PC-9 (cell line): ENCODE measurements around the gene SLC39A8. TPM values are rescaled to one million over a fixed set of nuclear protein-coding genes. Genes with fewer than 3 reads are reported as not detected.

ENCODE experiments used
- BruUV-seq: library from RNA; stranded (reverse); fragments of 400-500 nt; replicated peaks from 2 replicates; lab custom pipeline; 2021; lab: Mats Ljungman, UMichigan
- CTCF ChIA-PET: fragments of 300-600 bp; sonication (Branson Sonifier 250); formaldehyde crosslinking; loops from one replicate; lab custom pipeline; 2022; ENCODE audit warnings: antibody characterized with exemption; lab: Charles Lee
- POLR2A ChIA-PET: fragments of 300-600 bp; sonication (Branson Sonifier 250); formaldehyde crosslinking; loops from one replicate; lab custom pipeline; 2022; ENCODE audit warnings: antibody characterized with exemption; ENCODE audit not compliant: unreplicated experiment; lab: Charles Lee
- DNase-seq, 2 experiments: peaks; one replicate each; pipeline versions ENCODE4 v3.0.0 to v3.0.0-alpha.2; 2015 to 2022; ENCODE audit warnings: mixed read lengths in 1 of 2
- H2AFZ ChIP-seq: fragments of 200-600 bp; sonication (generic); 2 replicates; pipeline ENCODE4 v1.8.1; 2017; ENCODE audit warnings: antibody characterized with exemption
- H3F3A ChIP-seq: fragments of 200-600 bp; sonication (generic); 2 replicates; pipeline ENCODE4 v1.8.1; 2017; ENCODE audit warnings: antibody characterized with exemption, mild to moderate bottlenecking, low read depth; ENCODE audit not compliant: insufficient read depth
- H3K27ac ChIP-seq: fragments of 200-600 bp; sonication (generic); 2 replicates; pipeline ENCODE4 v1.6.1; 2016; ENCODE audit warnings: mixed run types
- H3K27me3 ChIP-seq: fragments of 200-600 bp; sonication (generic); 2 replicates; pipeline ENCODE4 v1.6.1; 2016; ENCODE audit warnings: low read depth, mixed run types; ENCODE audit not compliant: insufficient read depth
- H3K36me3 ChIP-seq: fragments of 200-600 bp; sonication (generic); 2 replicates; pipeline ENCODE4 v1.6.1; 2016; ENCODE audit warnings: low read depth, mixed run types
- H3K4me1 ChIP-seq: fragments of 200-600 bp; sonication (generic); replicated peaks from 2 replicates; pipeline ENCODE4 v1.6.1; 2016; ENCODE audit warnings: mixed run types; ENCODE audit not compliant: insufficient read depth
- H3K4me2 ChIP-seq: fragments of 200-600 bp; sonication (generic); 2 replicates; pipeline ENCODE4 v1.6.1; 2017; ENCODE audit warnings: mixed run types
- H3K4me3 ChIP-seq: fragments of 200-600 bp; sonication (generic); 2 replicates; pipeline ENCODE4 v1.6.1; 2016; ENCODE audit warnings: mixed run types
- H3K79me2 ChIP-seq: fragments of 200-600 bp; sonication (generic); 2 replicates; pipeline ENCODE4 v1.6.1; 2017; ENCODE audit warnings: low read depth, mixed run types
- H3K9me2 ChIP-seq: fragments of 200-600 bp; sonication (generic); 2 replicates; pipeline ENCODE4 v1.8.1; 2017; ENCODE audit warnings: mild to moderate bottlenecking; ENCODE audit not compliant: insufficient read depth
- H3K9me3 ChIP-seq: fragments of 200-600 bp; sonication (generic); 2 replicates; pipeline ENCODE4 v1.8.1; 2016; ENCODE audit warnings: low read depth; ENCODE audit not compliant: insufficient read depth
- H4K20me1 ChIP-seq: fragments of 200-600 bp; sonication (generic); 2 replicates; pipeline ENCODE4 v1.8.1; 2017; ENCODE audit not compliant: insufficient read depth
- EZH2 ChIP-seq: fragments of 200-600 bp; sonication (generic); IDR thresholded peaks from 2 replicates; pipeline ENCODE4 v1.8.0; 2017; ENCODE audit warnings: antibody characterized with exemption, low read depth
- intact Hi-C: fragments of 100-400 bp; cut with micrococcal nuclease; formaldehyde crosslinking; loops from one replicate; pipeline ENCODE4 v1.10.0; 2022; ENCODE audit not compliant: unreplicated experiment
- total RNA-seq: library from RNA; stranded (reverse); gene quantifications from 2 replicates; pipeline ENCODE4 v1.2.3, GENCODE V29; 2021
- TF ChIP-seq, protein P1 (sequence below): fragments of 200-600 bp; sonication (generic); conservative IDR thresholded peaks from 2 replicates; pipeline ENCODE4 v1.6.1; 2017; ENCODE audit warnings: mixed run types, antibody characterized with exemption, mild to moderate bottlenecking, moderate library complexity

The SLC39A8 gene
- total RNA-seq, 1 experiment from 2014 or later, result 14.5 TPM

GRCh38 chr4:102333787-102334186 lies 11.5 kb downstream of the SLC39A8 start:
- POLR2A ChIA-PET, result no interaction called here
- Histone ChIP-seq H3K4me1 (peaks cover 3% of the 10 kb centered on the region; the same call in 1 of the 2 replicates), H3K27me3 (no peaks in the 10 kb centered on the region), H3K27ac (no peak overlapping the region), H3K9me2 (no peaks in the 10 kb centered on the region), H2AFZ (no peak overlapping the region), H3K4me2 (no peak overlapping the region), H3K9me3 (no peaks in the 10 kb centered on the region), H3K79me2 (no peaks in the 10 kb centered on the region), H3K4me3 (no peak overlapping the region), H3F3A (no peaks in the 10 kb centered on the region), H4K20me1 (no peaks in the 10 kb centered on the region), H3K36me3 (no peaks in the 10 kb centered on the region)
- TF ChIP-seq, protein P1, sequence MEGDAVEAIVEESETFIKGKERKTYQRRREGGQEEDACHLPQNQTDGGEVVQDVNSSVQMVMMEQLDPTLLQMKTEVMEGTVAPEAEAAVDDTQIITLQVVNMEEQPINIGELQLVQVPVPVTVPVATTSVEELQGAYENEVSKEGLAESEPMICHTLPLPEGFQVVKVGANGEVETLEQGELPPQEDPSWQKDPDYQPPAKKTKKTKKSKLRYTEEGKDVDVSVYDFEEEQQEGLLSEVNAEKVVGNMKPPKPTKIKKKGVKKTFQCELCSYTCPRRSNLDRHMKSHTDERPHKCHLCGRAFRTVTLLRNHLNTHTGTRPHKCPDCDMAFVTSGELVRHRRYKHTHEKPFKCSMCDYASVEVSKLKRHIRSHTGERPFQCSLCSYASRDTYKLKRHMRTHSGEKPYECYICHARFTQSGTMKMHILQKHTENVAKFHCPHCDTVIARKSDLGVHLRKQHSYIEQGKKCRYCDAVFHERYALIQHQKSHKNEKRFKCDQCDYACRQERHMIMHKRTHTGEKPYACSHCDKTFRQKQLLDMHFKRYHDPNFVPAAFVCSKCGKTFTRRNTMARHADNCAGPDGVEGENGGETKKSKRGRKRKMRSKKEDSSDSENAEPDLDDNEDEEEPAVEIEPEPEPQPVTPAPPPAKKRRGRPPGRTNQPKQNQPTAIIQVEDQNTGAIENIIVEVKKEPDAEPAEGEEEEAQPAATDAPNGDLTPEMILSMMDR, result no peak
- no peak for TF ChIP-seq EZH2
- intact Hi-C loops, result no loop called here
- CTCF ChIA-PET, result no interaction called here
- no TSS peak for BruUV-seq
- DNase-seq, result no peak

DNA sequence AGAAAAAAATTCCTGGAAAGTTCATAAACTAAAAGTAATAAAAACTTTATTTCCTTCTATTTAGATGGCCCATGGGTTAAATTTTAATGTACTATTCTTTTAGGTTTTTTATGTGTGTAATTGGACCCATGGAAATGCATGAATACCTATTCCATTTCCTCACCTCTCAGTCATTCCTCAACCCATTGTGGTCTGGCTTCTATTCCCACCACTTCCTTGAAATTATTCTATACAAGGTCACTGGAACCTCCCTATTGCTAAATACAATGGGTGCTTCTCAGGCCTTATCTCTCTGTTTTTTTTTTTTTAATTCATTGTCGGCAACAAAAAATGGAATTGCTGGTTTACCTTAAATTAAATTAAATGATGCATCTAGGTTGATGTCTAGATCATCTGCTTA lies 17.2 kb downstream of the SLC39A8 start:
- Histone ChIP-seq H3K36me3 (no peaks in the 10 kb centered on the region), H3K9me2 (no peaks in the 10 kb centered on the region), H3K4me1 (no peaks in the 10 kb centered on the region), H3K79me2 (no peaks in the 10 kb centered on the region), H4K20me1 (no peaks in the 10 kb centered on the region), H2AFZ (no peak overlapping the region), H3F3A (no peaks in the 10 kb centered on the region), H3K27me3 (no peaks in the 10 kb centered on the region), H3K9me3 (no peaks in the 10 kb centered on the region), H3K27ac (no peak overlapping the region), H3K4me2 (no peak overlapping the region), H3K4me3 (no peak overlapping the region)
- POLR2A ChIA-PET, result no interaction called here
- intact Hi-C loops, result no loop called here
- TF ChIP-seq, protein P1, result no peak
- TF ChIP-seq EZH2, result no peak
- DNase-seq, result no peak
- BruUV-seq, result no TSS peak
- CTCF ChIA-PET, result no interaction called here

DNA sequence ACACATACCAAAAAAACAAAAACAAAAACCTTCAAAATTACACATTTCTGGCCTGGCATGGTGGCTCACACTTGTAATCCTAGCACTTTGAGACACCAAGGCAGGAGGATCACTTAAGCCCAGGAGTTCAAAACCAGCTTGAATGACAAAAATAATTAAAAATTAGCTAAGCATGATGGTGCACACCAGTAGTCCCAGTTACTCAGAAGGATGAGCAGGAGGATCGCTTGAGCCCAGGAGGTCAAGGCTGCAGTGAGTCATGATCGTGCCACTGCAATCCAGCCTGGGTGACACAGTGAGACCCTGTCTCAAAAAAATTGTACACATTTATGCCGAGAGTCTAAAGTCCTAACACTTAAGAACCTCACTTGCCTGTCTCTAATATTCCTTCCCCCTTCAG lies 18.3 kb downstream of the SLC39A8 start:
- Histone ChIP-seq H3K9me2 (no peaks in the 10 kb centered on the region), H3K4me1 (no peaks in the 10 kb centered on the region), H3K79me2 (no peaks in the 10 kb centered on the region), H3F3A (no peaks in the 10 kb centered on the region), H3K4me3 (no peak overlapping the region), H3K9me3 (no peaks in the 10 kb centered on the region), H3K27me3 (no peaks in the 10 kb centered on the region), H3K27ac (no peak overlapping the region), H3K36me3 (no peaks in the 10 kb centered on the region), H3K4me2 (no peak overlapping the region), H2AFZ (no peak overlapping the region), H4K20me1 (no peaks in the 10 kb centered on the region)
- intact Hi-C loops, result no loop called here
- ChIA-PET CTCF (no interaction called here), POLR2A (no interaction called here)
- no peak for DNase-seq
- no peak for TF ChIP-seq EZH2
- TF ChIP-seq, protein P1, result no peak
- BruUV-seq, result no TSS peak
